Uterus (tissue), 2 donors: ENCODE results near the gene ASH1L.

Experiments used
- POLR2A ChIP-seq, 2 donors: fragments of 450-650 bp; IDR thresholded peaks; one replicate each; pipeline ENCODE4 v1.6.1; 2016; ENCODE audit warnings: antibody characterized with exemption in 2 of 2, mild to moderate bottlenecking in 1 of 2, moderate library complexity in 1 of 2
- TF ChIP-seq, protein P1 (sequence below), 4 experiments: fragments of 200-600 bp in 2 of 4; fragments of 450-650 bp in 2 of 4; sonication (generic) in 2 of 4; IDR thresholded peaks; one replicate each; pipeline ENCODE4 v1.5.1; 2016 to 2019; ENCODE audit warnings: antibody characterized with exemption in 4 of 4, mild to moderate bottlenecking in 2 of 4, moderate library complexity in 1 of 4

DNA sequence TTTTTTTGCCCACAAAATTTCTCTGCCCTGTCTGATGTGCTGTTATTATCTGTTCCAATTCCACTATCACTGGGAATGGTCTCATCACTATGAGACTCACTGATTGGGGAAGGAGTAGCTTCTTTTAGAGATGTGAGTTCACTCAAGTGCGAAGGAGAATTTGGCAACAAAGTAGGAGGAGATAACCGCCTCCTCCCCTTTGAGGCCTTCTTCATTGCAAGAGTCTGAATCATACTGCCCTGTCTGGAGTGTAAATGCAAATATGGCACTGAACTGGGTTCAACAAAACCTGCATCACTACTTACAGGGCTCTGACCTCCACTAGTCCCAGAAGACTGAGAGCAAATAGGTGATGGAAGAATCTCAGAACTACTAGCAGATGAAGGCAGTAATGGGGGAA is 83.4 kb downstream of the ASH1L start:
- TF ChIP-seq, protein P1, sequence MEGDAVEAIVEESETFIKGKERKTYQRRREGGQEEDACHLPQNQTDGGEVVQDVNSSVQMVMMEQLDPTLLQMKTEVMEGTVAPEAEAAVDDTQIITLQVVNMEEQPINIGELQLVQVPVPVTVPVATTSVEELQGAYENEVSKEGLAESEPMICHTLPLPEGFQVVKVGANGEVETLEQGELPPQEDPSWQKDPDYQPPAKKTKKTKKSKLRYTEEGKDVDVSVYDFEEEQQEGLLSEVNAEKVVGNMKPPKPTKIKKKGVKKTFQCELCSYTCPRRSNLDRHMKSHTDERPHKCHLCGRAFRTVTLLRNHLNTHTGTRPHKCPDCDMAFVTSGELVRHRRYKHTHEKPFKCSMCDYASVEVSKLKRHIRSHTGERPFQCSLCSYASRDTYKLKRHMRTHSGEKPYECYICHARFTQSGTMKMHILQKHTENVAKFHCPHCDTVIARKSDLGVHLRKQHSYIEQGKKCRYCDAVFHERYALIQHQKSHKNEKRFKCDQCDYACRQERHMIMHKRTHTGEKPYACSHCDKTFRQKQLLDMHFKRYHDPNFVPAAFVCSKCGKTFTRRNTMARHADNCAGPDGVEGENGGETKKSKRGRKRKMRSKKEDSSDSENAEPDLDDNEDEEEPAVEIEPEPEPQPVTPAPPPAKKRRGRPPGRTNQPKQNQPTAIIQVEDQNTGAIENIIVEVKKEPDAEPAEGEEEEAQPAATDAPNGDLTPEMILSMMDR (IDR thresholded peaks at IDR 0.05), result no peak
- TF ChIP-seq POLR2A (IDR thresholded peaks at IDR 0.05), result no peak
